Caco-2 (cell line): ENCODE results near the gene DOCK4. TPM values are rescaled to one million over a fixed set of nuclear protein-coding genes. Genes with fewer than 3 reads are reported as not detected.

Experiments used
- BruUV-seq: library from RNA; stranded (reverse); fragments of 400-500 nt; replicated peaks from 2 replicates; lab custom pipeline; 2021; lab: Mats Ljungman, UMichigan
- CTCF ChIA-PET: fragments of 300-600 bp; sonication (Branson Sonifier 250); formaldehyde crosslinking; loops from one replicate; lab custom pipeline; 2022; ENCODE audit warnings: antibody characterized with exemption; lab: Charles Lee
- POLR2A ChIA-PET: fragments of 300-600 bp; sonication (Branson Sonifier 250); formaldehyde crosslinking; loops from one replicate; lab custom pipeline; 2022; ENCODE audit warnings: antibody characterized with exemption; lab: Charles Lee
- DNase-seq, 2 experiments: peaks; one replicate each; pipeline versions ENCODE4 v3.0.0 to v3.0.0-alpha.2; 2020 to 2022
- H3K27me3 ChIP-seq: replicated peaks from 2 replicates; pipeline ENCODE4 v1.6.0; 2011; ENCODE audit warnings: low read length; ENCODE audit not compliant: control insufficient read depth, insufficient read depth
- H3K36me3 ChIP-seq: 2 replicates; pipeline ENCODE4 v1.5.1; 2011; ENCODE audit warnings: low read length; ENCODE audit not compliant: control insufficient read depth, insufficient read depth
- H3K4me1 ChIP-seq: fragments of 250-450 bp; sonication (Bioruptor Pico); 2 replicates; pipeline ENCODE4 v1.5.1; 2020; ENCODE audit warnings: mild to moderate bottlenecking
- H3K4me3 ChIP-seq: 2 replicates; pipeline ENCODE4 v1.5.1; 2011; ENCODE audit warnings: low read depth, mild to moderate bottlenecking, control low read depth, low read length
- H3K9me3 ChIP-seq: fragments of 250-450 bp; sonication (Bioruptor Pico); 2 replicates; pipeline ENCODE4 v1.5.1; 2020; ENCODE audit warnings: mild to moderate bottlenecking, moderate library complexity
- H3K27ac Mint-ChIP-seq: one replicate; pipeline ENCODE4 v1.8.0; 2022; ENCODE audit warnings: mixed read lengths; ENCODE audit not compliant: unreplicated experiment
- H3K27me3 Mint-ChIP-seq: one replicate; pipeline ENCODE4 v1.8.0; 2022; ENCODE audit warnings: mixed read lengths; ENCODE audit not compliant: insufficient read depth, unreplicated experiment
- H3K36me3 Mint-ChIP-seq: one replicate; pipeline ENCODE4 v1.8.0; 2022; ENCODE audit warnings: mild to moderate bottlenecking, mixed read lengths; ENCODE audit not compliant: insufficient read depth, unreplicated experiment
- H3K4me1 Mint-ChIP-seq: one replicate; pipeline ENCODE4 v1.8.0; 2022; ENCODE audit warnings: low read depth, mixed read lengths; ENCODE audit not compliant: unreplicated experiment
- H3K4me3 Mint-ChIP-seq: one replicate; pipeline ENCODE4 v1.8.0; 2022; ENCODE audit warnings: mild to moderate bottlenecking, moderate library complexity, mixed read lengths; ENCODE audit not compliant: unreplicated experiment
- H3K9me3 Mint-ChIP-seq: one replicate; pipeline ENCODE4 v1.8.0; 2022; ENCODE audit warnings: mixed read lengths; ENCODE audit not compliant: unreplicated experiment
- CTCF ChIP-seq, 2 experiments: fragments of 200-600 bp in 1 of 2; IDR thresholded peaks; 1 replicate in 1 of 2; 2 replicates in 1 of 2; pipeline versions ENCODE4 v1.5.1 to v1.8.0; 2011 to 2022; ENCODE audit warnings: antibody characterized with exemption in 1 of 2, control low read depth in 1 of 2, inconsistent platforms in 1 of 2, low read depth in 1 of 2, low read length in 1 of 2, mild to moderate bottlenecking in 1 of 2, moderate library complexity in 1 of 2; ENCODE audit not compliant: insufficient read depth in 1 of 2, severe bottlenecking in 1 of 2, unreplicated experiment in 1 of 2
- intact Hi-C: fragments of 100-400 bp; cut with micrococcal nuclease; formaldehyde crosslinking; loops from one replicate; pipeline ENCODE4 v1.10.0; 2022; ENCODE audit not compliant: unreplicated experiment
- total RNA-seq: library from RNA; stranded (reverse); gene quantifications from 2 replicates; pipeline ENCODE4 v1.2.3, GENCODE V29; 2022

DOCK4 gene
- total RNA-seq, 1 experiment from 2014 or later = 2.0 TPM

GRCh38 chr7:111840528-111840927, 365.7 kb downstream of the DOCK4 start:
- intact Hi-C loops = no loop called here
- H3K27me3 ChIP-seq = no peaks in the 10 kb centered on the region
- H3K4me3 ChIP-seq = no peak overlapping the region
- DNase-seq = no peak
- no TSS peak for BruUV-seq
- CTCF ChIA-PET = no interaction called here
- H3K36me3 Mint-ChIP-seq = no peaks in the 10 kb centered on the region
- no peaks in the 10 kb centered on the region; the same call in 1 of the 2 replicates for H3K9me3 ChIP-seq
- no peaks in the 10 kb centered on the region for H3K36me3 ChIP-seq
- TF ChIP-seq CTCF (IDR thresholded peaks at IDR 0.05; ENCODE audit: insufficient read depth in 1 of 2, low read depth in 1 of 2, low read length in 1 of 2, severe bottlenecking in 1 of 2, unreplicated experiment in 1 of 2) = no peak
- H3K4me1 ChIP-seq = no peaks in the 10 kb centered on the region
- no peak overlapping the region for H3K4me3 Mint-ChIP-seq
- no peak overlapping the region for H3K27ac Mint-ChIP-seq
- H3K4me1 Mint-ChIP-seq = no peaks in the 10 kb centered on the region
- H3K9me3 Mint-ChIP-seq = peaks cover 13% of the 10 kb centered on the region
- no peaks in the 10 kb centered on the region for H3K27me3 Mint-ChIP-seq
- POLR2A ChIA-PET = no interaction called here

- no peaks in the 10 kb centered on the region for H3K36me3 ChIP-seq
- no peak for DNase-seq
- TF ChIP-seq CTCF (IDR thresholded peaks at IDR 0.05; ENCODE audit: insufficient read depth in 1 of 2, low read depth in 1 of 2, low read length in 1 of 2, severe bottlenecking in 1 of 2, unreplicated experiment in 1 of 2) = no peak
- no peaks in the 10 kb centered on the region for H3K4me1 ChIP-seq
- Mint-ChIP-seq H3K27me3 (no peaks in the 10 kb centered on the region), H3K4me1 (no peaks in the 10 kb centered on the region), H3K9me3 (peaks cover 13% of the 10 kb centered on the region), H3K27ac (no peak overlapping the region), H3K4me3 (no peak overlapping the region), H3K36me3 (no peaks in the 10 kb centered on the region)
- H3K27me3 ChIP-seq = no peaks in the 10 kb centered on the region
- no peaks in the 10 kb centered on the region; the same call in 1 of the 2 replicates for H3K9me3 ChIP-seq
- POLR2A ChIA-PET = no interaction called here
- CTCF ChIA-PET = no interaction called here
- no peak overlapping the region for H3K4me3 ChIP-seq
- intact Hi-C loops = no loop called here
- no TSS peak for BruUV-seq
Observed at GRCh38 chr7:111839261-111839660, 366.9 kb downstream of the DOCK4 start.

- DNase-seq = no peak
- H3K27ac Mint-ChIP-seq = no peak overlapping the region
- no peaks in the 10 kb centered on the region for H3K4me1 Mint-ChIP-seq
- H3K4me1 ChIP-seq = no peaks in the 10 kb centered on the region
- H3K9me3 Mint-ChIP-seq = peaks cover 13% of the 10 kb centered on the region
- H3K4me3 ChIP-seq = no peak overlapping the region
- POLR2A ChIA-PET = no interaction called here
- H3K36me3 Mint-ChIP-seq = no peaks in the 10 kb centered on the region
- H3K9me3 ChIP-seq = no peaks in the 10 kb centered on the region; the same call in 1 of the 2 replicates
- no peaks in the 10 kb centered on the region for H3K27me3 Mint-ChIP-seq
- BruUV-seq = no TSS peak
- H3K4me3 Mint-ChIP-seq = no peak overlapping the region
- intact Hi-C loops = no loop called here
- no peaks in the 10 kb centered on the region for H3K27me3 ChIP-seq
- no peak for TF ChIP-seq CTCF (IDR thresholded peaks at IDR 0.05; ENCODE audit: insufficient read depth in 1 of 2, low read depth in 1 of 2, low read length in 1 of 2, severe bottlenecking in 1 of 2, unreplicated experiment in 1 of 2)
- CTCF ChIA-PET = no interaction called here
- H3K36me3 ChIP-seq = no peaks in the 10 kb centered on the region
Observed at GRCh38 chr7:111836592-111836991, 369.6 kb downstream of the DOCK4 start.
